GM13976 (cell line): ENCODE results near the gene ARID1A.
A peak's percentile ranks its signal among the peaks of the same experiment; 100 is the strongest.
"Not testable (repeated sequence)": the region's sequence is repeated elsewhere in the genome, so short reads cannot be mapped to it uniquely, and the experiment has no call there.

ENCODE experiments used
- DNase-seq: peaks from one replicate; pipeline ENCODE4 v3.0.0; 2012; ENCODE audit warnings: low spot score
- CTCF ChIP-seq: IDR thresholded peaks from 2 replicates; pipeline ENCODE4 v1.5.1; 2012; ENCODE audit warnings: borderline replicate concordance, mild to moderate bottlenecking; ENCODE audit not compliant: insufficient read depth; ENCODE audit errors: extremely low read depth, missing control alignments, control extremely low read depth
- in situ Hi-C: fragments of 300-500 bp; cut with MboI; formaldehyde crosslinking; loops from one replicate; pipeline ENCODE4 v1.12.0; 2022; ENCODE audit warnings: low sequenced_read_pairs, mixed read lengths, inconsistent platforms; ENCODE audit not compliant: unreplicated experiment

The ARID1A gene

GRCh38 chr1:26799479-26800142, 103.8 kb downstream of the ARID1A start:
- DNase-seq, result no peak
- in situ Hi-C loops, result no loop called here
- TF ChIP-seq CTCF, result no peak

- DNase-seq, in situ Hi-C loops: not testable (repeated sequence)
Observed at GRCh38 chr1:26803932-26804331, 108.1 kb downstream of the ARID1A start.

GRCh38 chr1:26810105-26810504, 114.3 kb downstream of the ARID1A start:
- in situ Hi-C loops, result not testable (repeated sequence)
- peak; percentile 83 for DNase-seq
- TF ChIP-seq CTCF, result peak; percentile 75

GRCh38 chr1:26811057-26811456, 115.2 kb downstream of the ARID1A start:
- TF ChIP-seq CTCF, result no peak
- DNase-seq, result no peak
- in situ Hi-C loops, result no loop called here

- in situ Hi-C loops, result no loop called here
- TF ChIP-seq CTCF, result no peak
- no peak for DNase-seq
Observed at GRCh38 chr1:26811708-26812107, 115.9 kb downstream of the ARID1A start.

GRCh38 chr1:26814377-26814776, 118.6 kb downstream of the ARID1A start:
- in situ Hi-C loops, result no loop called here
- TF ChIP-seq CTCF, result no peak
- no peak for DNase-seq

GRCh38 chr1:26814893-26815292, 119.1 kb downstream of the ARID1A start:
- DNase-seq, result no peak
- TF ChIP-seq CTCF, result no peak
- in situ Hi-C loops, result no loop called here
